Stimulated activated CD8-positive, alpha-beta memory T cell treated with anti-CD3 and anti-CD28 coated beads, Interleukin-12 subunit alpha, Interleukin-12 subunit beta, amount 100 ng/mL, for 24 hours (primary cell): Measurements from ENCODE around the gene ARF5.

Source experiments
- DNase-seq: peaks from one replicate; pipeline ENCODE4 v3.0.0-alpha.2; 2020; ENCODE audit errors: extremely low read depth

ARF5 gene

GRCh38 chr7:127588697-127589482, 679 bp downstream of the ARF5 start:
- DNase-seq: no peak

GRCh38 chr7:127589896-127590295, 1.7 kb downstream of the ARF5 start:
- no peak for DNase-seq

- DNase-seq: no peak
Measured at GRCh38 chr7:127591189-127591588, 3.0 kb downstream of the ARF5 start.

- no peak for DNase-seq
Measured at GRCh38 chr7:127591591-127591990, 3.4 kb downstream of the ARF5 start.

GRCh38 chr7:127592550-127592949, 4.3 kb downstream of the ARF5 start:
- no peak for DNase-seq

GRCh38 chr7:127594490-127594889, 6.3 kb downstream of the ARF5 start:
- no peak for DNase-seq

- DNase-seq: no peak
Measured at GRCh38 chr7:127595737-127596136, 7.5 kb downstream of the ARF5 start.

- no peak for DNase-seq
Measured at GRCh38 chr7:127598318-127598717, 10.1 kb downstream of the ARF5 start.

GRCh38 chr7:127600885-127601284, 12.7 kb downstream of the ARF5 start:
- no peak for DNase-seq

- DNase-seq: no peak
Measured at GRCh38 chr7:127608446-127608845, 20.2 kb downstream of the ARF5 start.

- DNase-seq: no peak
Measured at GRCh38 chr7:127609297-127609696, 21.1 kb downstream of the ARF5 start.

- no peak for DNase-seq
Measured at GRCh38 chr7:127612263-127612662, 24.1 kb downstream of the ARF5 start.

- DNase-seq: no peak
Measured at GRCh38 chr7:127616724-127617123, 28.5 kb downstream of the ARF5 start.

- no peak for DNase-seq
Measured at GRCh38 chr7:127618042-127618441, 29.8 kb downstream of the ARF5 start, which contains the start of gene PAX4. PAX4 (minus strand) TSS chr7:127618142; CDS start chr7:127615928, 2,214 bp downstream.

GRCh38 chr7:127618775-127619174, 30.6 kb downstream of the ARF5 start:
- no peak for DNase-seq

GRCh38 chr7:127619681-127620405, 31.6 kb downstream of the ARF5 start:
- DNase-seq: no peak

GRCh38 chr7:127620406-127621233, 32.4 kb downstream of the ARF5 start:
- no peak for DNase-seq

GRCh38 chr7:127625331-127625730, 37.1 kb downstream of the ARF5 start:
- DNase-seq: no peak

- no peak for DNase-seq
Measured at GRCh38 chr7:127628445-127628844, 40.2 kb downstream of the ARF5 start.

GRCh38 chr7:127629268-127629854, 41.1 kb downstream of the ARF5 start:
- DNase-seq: no peak

GRCh38 chr7:127632276-127632910, 44.2 kb downstream of the ARF5 start:
- DNase-seq: no peak
